Sigmoid colon (tissue), 7 donors: Measurements from ENCODE around the gene LYSMD4. TPM values are rescaled to one million over a fixed set of nuclear protein-coding genes. Genes with fewer than 3 reads are reported as not detected.

ENCODE experiments used
- DNase-seq: peaks from one replicate; pipeline ENCODE4 v3.0.0-alpha.2; 2019
- H3K27ac ChIP-seq, 4 donors: fragments of 200-600 bp; sonication (generic); one replicate each; pipeline ENCODE4 v1.5.1; 2016 to 2019; ENCODE audit warnings: mild to moderate bottlenecking in 1 of 4
- H3K27me3 ChIP-seq, 3 donors: fragments of 200-600 bp; sonication (generic); one replicate each; pipeline ENCODE4 v1.5.1; 2019; ENCODE audit warnings: mild to moderate bottlenecking in 1 of 3
- H3K36me3 ChIP-seq, 4 donors: fragments of 200-600 bp; sonication (generic); one replicate each; pipeline ENCODE4 v1.5.1; 2016 to 2019
- H3K4me1 ChIP-seq, 4 donors: fragments of 200-600 bp; sonication (generic); one replicate each; pipeline ENCODE4 v1.5.1; 2017 to 2019
- H3K4me3 ChIP-seq, 4 donors: fragments of 200-600 bp; sonication (generic); one replicate each; pipeline ENCODE4 v1.5.1; 2017 to 2019; ENCODE audit warnings: mild to moderate bottlenecking in 2 of 4, moderate library complexity in 1 of 4
- H3K9me3 ChIP-seq, 4 donors: fragments of 200-600 bp in 3 of 4; sonication (generic) in 3 of 4; one replicate each; pipeline versions ENCODE4 v1.5.1 to v1.6.1; 2013 to 2019
- EP300 ChIP-seq, 4 donors: sonication (generic); formaldehyde crosslinking; IDR thresholded peaks; one replicate each; pipeline ENCODE4 v1.6.1; 2017; ENCODE audit warnings: antibody characterized with exemption in 4 of 4
- POLR2A ChIP-seq, 2 donors: fragments of 450-650 bp; IDR thresholded peaks; one replicate each; pipeline ENCODE4 v1.6.1; 2016; ENCODE audit warnings: antibody characterized with exemption in 2 of 2, mild to moderate bottlenecking in 2 of 2, moderate library complexity in 2 of 2
- POLR2AphosphoS5 ChIP-seq, 4 donors: sonication (generic); formaldehyde crosslinking; IDR thresholded peaks; one replicate each; pipeline ENCODE4 v1.6.1; 2017; ENCODE audit warnings: antibody characterized with exemption in 4 of 4
- WGBS, 2 donors: extraction: QIAGEN DNeasy Blood & Tissue Kit; methylation state at CpG; one replicate each; pipeline ENCODE4 v1.1.7; 2013; 5-methylcytosine and 5-hydroxymethylcytosine counted together
- intact Hi-C: fragments of 100-400 bp; cut with DNase I; formaldehyde crosslinking; loops from one replicate; pipeline ENCODE4 v1.15.1; 2023
- polyA plus RNA-seq, 3 donors: library from polyadenylated mRNA; stranded (reverse); fragments of 200-250 nt; gene quantifications; one replicate each; pipeline ENCODE4 v1.2.3, GENCODE V29; 2013
- total RNA-seq, 4 donors: library from RNA; depleted of rRNA; stranded (reverse); fragments of >200 nt; gene quantifications; one replicate each; pipeline ENCODE4 v1.1.0, GENCODE V29; 2016
- TF ChIP-seq, protein P1 (sequence below), 4 experiments: fragments of 450-650 bp in 3 of 4; fragments of 200-600 bp in 1 of 4; IDR thresholded peaks; one replicate each; pipeline ENCODE4 v1.5.1; 2016 to 2019; ENCODE audit warnings: antibody characterized with exemption in 4 of 4, mild to moderate bottlenecking in 3 of 4, moderate library complexity in 2 of 4
- donor health status: healthy with polysubstance abuse.
- donor health status: Bipolar disorder and iron deficiency.
- donor health status: healthy.

Gene LYSMD4
- total and polyA plus RNA-seq, 7 donors = 5.1 to 15.3 (median 7.1) TPM

DNA sequence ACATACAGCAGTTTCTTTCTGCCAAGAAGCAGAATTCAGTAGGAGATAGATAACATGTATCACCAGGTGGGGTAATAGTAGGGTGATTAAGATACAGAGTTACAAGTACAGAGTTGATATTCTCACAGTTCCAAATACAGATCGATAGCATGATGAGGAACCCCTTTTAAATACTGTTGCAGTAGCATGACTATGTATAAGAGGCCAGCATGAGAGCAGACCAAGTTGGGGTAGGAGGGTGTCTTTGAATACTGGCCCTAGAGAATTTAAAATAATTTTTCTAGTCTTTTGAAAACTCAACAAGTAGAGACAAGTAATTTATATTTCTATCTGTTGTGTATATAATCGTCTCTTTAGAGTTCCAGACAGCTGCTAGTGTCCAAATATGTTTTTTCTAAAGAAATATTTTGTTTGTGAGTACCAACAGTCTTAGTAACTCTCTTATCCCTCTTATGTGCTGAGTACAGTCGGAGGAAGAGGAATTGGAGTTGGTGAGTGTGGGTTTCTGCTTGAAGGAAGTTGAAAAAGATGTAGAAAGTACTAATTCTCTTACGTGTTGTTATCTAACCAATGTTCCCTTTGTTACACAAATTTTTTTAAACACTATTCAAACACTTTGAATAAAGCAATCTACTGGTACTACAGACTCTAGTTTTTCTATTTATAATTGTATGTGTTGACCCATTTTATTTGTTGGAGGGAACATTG lies 30.2 kb downstream of the LYSMD4 start:
- intact Hi-C loops = loop anchor here (5.0 kb wide), 2 partner anchors 296 to 416 kb away; no protein-coding TSS in a partner anchor

DNA sequence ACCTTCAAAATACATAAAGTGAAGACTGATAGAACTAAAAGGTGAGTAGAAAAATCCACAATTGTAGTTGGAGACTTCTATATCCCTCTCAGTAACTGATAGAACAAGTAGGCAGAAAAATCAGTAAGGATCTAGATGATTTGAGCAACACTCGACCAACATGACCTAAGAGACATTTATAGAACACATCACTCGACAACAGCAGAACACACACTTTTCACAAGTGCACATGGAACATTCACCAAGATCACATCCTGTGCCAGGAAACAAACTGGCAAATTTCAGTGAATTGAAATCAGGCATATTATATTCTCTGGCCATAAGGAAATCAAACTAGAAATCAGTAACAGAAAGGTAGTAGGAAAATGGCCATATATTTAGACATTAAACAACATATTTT lies 37.1 kb downstream of the LYSMD4 start:
- TF ChIP-seq POLR2A (IDR thresholded peaks at IDR 0.05) (no peak), POLR2AphosphoS5 (IDR thresholded peaks at IDR 0.05) (no peak), EP300 (IDR thresholded peaks at IDR 0.05) (no peak)
- TF ChIP-seq, protein P1, sequence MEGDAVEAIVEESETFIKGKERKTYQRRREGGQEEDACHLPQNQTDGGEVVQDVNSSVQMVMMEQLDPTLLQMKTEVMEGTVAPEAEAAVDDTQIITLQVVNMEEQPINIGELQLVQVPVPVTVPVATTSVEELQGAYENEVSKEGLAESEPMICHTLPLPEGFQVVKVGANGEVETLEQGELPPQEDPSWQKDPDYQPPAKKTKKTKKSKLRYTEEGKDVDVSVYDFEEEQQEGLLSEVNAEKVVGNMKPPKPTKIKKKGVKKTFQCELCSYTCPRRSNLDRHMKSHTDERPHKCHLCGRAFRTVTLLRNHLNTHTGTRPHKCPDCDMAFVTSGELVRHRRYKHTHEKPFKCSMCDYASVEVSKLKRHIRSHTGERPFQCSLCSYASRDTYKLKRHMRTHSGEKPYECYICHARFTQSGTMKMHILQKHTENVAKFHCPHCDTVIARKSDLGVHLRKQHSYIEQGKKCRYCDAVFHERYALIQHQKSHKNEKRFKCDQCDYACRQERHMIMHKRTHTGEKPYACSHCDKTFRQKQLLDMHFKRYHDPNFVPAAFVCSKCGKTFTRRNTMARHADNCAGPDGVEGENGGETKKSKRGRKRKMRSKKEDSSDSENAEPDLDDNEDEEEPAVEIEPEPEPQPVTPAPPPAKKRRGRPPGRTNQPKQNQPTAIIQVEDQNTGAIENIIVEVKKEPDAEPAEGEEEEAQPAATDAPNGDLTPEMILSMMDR (IDR thresholded peaks at IDR 0.05) = no peak
- Histone ChIP-seq H3K4me1 (no peaks in the 10 kb centered on the region), H3K27me3 (no peaks in the 10 kb centered on the region), H3K36me3 (peaks cover 0 to 55% (median 6%) of the 10 kb centered on the region in 4 donors), H3K4me3 (no peak overlapping the region), H3K9me3 (no peaks in the 10 kb centered on the region), H3K27ac (no peak overlapping the region)
- 90 to 93% methylated on average over 2 of the region's 2 CpGs for WGBS, 2 donors
- intact Hi-C loops = no loop called here
- DNase-seq = no peak

More for the DNA sequence above, 30.2 kb downstream of the LYSMD4 start:
- DNase-seq = no peak
- Histone ChIP-seq H3K27ac (peak overlapping the region; percentile 60 to 87 (median 79)), H3K9me3 (no peaks in the 10 kb centered on the region), H3K4me1 (peaks cover 0 to 33% (median 17%) of the 10 kb centered on the region in 4 donors), H3K4me3 (no peak overlapping the region), H3K36me3 (no peaks in the 10 kb centered on the region), H3K27me3 (no peaks in the 10 kb centered on the region)
- no peak for TF ChIP-seq POLR2A (IDR thresholded peaks at IDR 0.05)
- TF ChIP-seq, protein P1 (IDR thresholded peaks at IDR 0.05) = no peak
- TF ChIP-seq EP300 (IDR thresholded peaks at IDR 0.05) = no peak
- no peak for TF ChIP-seq POLR2AphosphoS5 (IDR thresholded peaks at IDR 0.05)
- 44 to 50% methylated on average over 4 of the region's 4 CpGs for WGBS, 2 donors

DNA sequence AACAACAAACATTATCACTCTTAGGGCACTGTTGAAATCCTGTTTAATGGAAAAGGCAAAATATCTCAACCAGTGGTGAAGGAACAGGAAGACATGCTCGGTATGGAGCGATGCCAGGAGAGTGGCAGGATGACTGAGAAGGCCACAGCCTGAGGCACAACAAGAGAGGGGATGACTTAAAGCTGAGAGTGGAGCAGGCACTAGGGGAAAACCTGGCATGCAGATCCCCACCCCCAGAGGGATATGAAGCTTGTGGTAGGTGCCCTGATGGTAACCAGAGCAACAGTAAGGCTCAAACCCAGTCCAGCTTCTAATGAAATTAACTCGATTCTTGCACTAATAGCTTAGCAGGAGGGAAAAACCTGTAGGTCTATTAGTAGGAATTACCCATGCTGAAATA lies 40.4 kb downstream of the LYSMD4 start:
- no peak for DNase-seq
- no peaks in the 10 kb centered on the region for H3K4me1 ChIP-seq
- TF ChIP-seq POLR2A (IDR thresholded peaks at IDR 0.05) = no peak
- TF ChIP-seq POLR2AphosphoS5 (IDR thresholded peaks at IDR 0.05) = no peak
- no peak for TF ChIP-seq EP300 (IDR thresholded peaks at IDR 0.05)
- TF ChIP-seq, protein P1 (IDR thresholded peaks at IDR 0.05) = no peak
- intact Hi-C loops = no loop called here
- no peak overlapping the region for H3K27ac ChIP-seq
- WGBS, 2 donors = 86 to 96% methylated on average over 3 of the region's 3 CpGs
- no peak overlapping the region for H3K4me3 ChIP-seq
- H3K27me3 ChIP-seq = no peaks in the 10 kb centered on the region
- no peaks in the 10 kb centered on the region for H3K9me3 ChIP-seq
- H3K36me3 ChIP-seq = peaks cover 0 to 75% (median 6%) of the 10 kb centered on the region in 4 donors

DNA sequence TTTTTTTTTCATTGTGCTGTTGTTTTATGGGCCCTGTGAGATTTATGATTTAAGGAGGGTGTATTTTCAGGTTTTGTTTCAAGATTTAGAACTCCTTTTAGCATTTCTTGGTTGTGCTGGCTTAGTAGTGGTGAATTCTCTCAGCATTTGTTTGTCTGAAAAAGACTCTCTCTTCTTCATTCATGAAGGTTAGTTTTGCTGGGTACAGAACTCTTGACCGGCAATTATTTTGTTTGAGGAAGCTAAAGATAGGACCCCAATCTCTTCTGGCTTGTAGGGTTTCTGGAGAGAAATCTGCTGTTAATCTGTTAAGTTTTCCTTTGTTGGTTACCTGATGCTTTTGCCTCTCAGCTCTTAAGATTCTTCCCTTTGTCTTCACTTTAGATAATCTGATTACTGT lies 46.9 kb downstream of the LYSMD4 start:
- intact Hi-C loops = no loop called here
- H3K36me3 ChIP-seq = peaks cover 0 to 30% (median 0%) of the 10 kb centered on the region in 4 donors
- H3K4me3 ChIP-seq = no peak overlapping the region
- no peak for DNase-seq
- TF ChIP-seq, protein P1 (IDR thresholded peaks at IDR 0.05) = no peak
- TF ChIP-seq EP300 (IDR thresholded peaks at IDR 0.05) = no peak
- no peak for TF ChIP-seq POLR2AphosphoS5 (IDR thresholded peaks at IDR 0.05)
- TF ChIP-seq POLR2A (IDR thresholded peaks at IDR 0.05) = no peak
- peaks cover 0 to 10% (median 5%) of the 10 kb centered on the region in 4 donors for H3K4me1 ChIP-seq
- H3K9me3 ChIP-seq = peaks cover 0 to 3% (median 0%) of the 10 kb centered on the region in 4 donors
- H3K27me3 ChIP-seq = no peaks in the 10 kb centered on the region
- no peak overlapping the region for H3K27ac ChIP-seq
- WGBS, 2 donors = 100% methylated on average over 1 of the region's 1 CpG
